HepG2 (cell line): Measurements from ENCODE around the gene TTC32. TPM values are rescaled to one million over a fixed set of nuclear protein-coding genes. Genes with fewer than 3 reads are reported as not detected.

ENCODE experiments used
- FOXP4 ChIP-seq: sonication (generic); formaldehyde crosslinking; IDR thresholded peaks from 2 replicates; pipeline ENCODE4 v1.4.0; 2020; ENCODE audit warnings: missing genetic modification reagents
- HNRNPL ChIP-seq: fragments of 200-400 bp; formaldehyde crosslinking; IDR thresholded peaks from 2 replicates; pipeline ENCODE4 v1.6.1; 2017; ENCODE audit warnings: mild to moderate bottlenecking, low read depth, low read length
- HNRNPUL1 ChIP-seq: fragments of 200-400 bp; formaldehyde crosslinking; IDR thresholded peaks from 2 replicates; pipeline ENCODE4 v1.6.1; 2017; ENCODE audit warnings: low read depth, mild to moderate bottlenecking, low read length, moderate library complexity
- SNAI1 ChIP-seq: sonication (generic); formaldehyde crosslinking; IDR thresholded peaks from 2 replicates; pipeline ENCODE4 v1.5.0; 2020; ENCODE audit warnings: mild to moderate bottlenecking, missing genetic modification reagents, borderline replicate concordance
- SNAPC4 ChIP-seq: sonication (generic); formaldehyde crosslinking; IDR thresholded peaks from 2 replicates; pipeline ENCODE4 v1.4.0; 2020; ENCODE audit warnings: mild to moderate bottlenecking, missing genetic modification reagents
- ZBTB40 ChIP-seq, 2 experiments: fragments of 450-650 bp in 1 of 2; sonication (generic) in 1 of 2; formaldehyde crosslinking in 1 of 2; IDR thresholded peaks; 2 replicates each; pipeline versions ENCODE4 v1.6.1 to v1.8.0; 2016 to 2022; ENCODE audit warnings: antibody characterized with exemption in 1 of 2, mild to moderate bottlenecking in 1 of 2, missing genetic modification reagents in 1 of 2
- ZBTB7A ChIP-seq: sonication (generic); formaldehyde crosslinking; IDR thresholded peaks from 2 replicates; pipeline ENCODE4 v1.8.0; 2022; ENCODE audit warnings: mild to moderate bottlenecking, missing genetic modification reagents
- ZNF564 ChIP-seq: sonication (generic); formaldehyde crosslinking; IDR thresholded peaks from 2 replicates; pipeline ENCODE4 v1.8.1; 2023; ENCODE audit warnings: mild to moderate bottlenecking, missing genetic modification reagents
- ZNF605 ChIP-seq: sonication (generic); formaldehyde crosslinking; IDR thresholded peaks from 2 replicates; pipeline ENCODE4 v1.8.0; 2022; ENCODE audit warnings: mild to moderate bottlenecking, missing genetic modification reagents
- ZNF660 ChIP-seq: sonication (generic); formaldehyde crosslinking; IDR thresholded peaks from 2 replicates; pipeline ENCODE4 v1.5.1; 2020; ENCODE audit warnings: mild to moderate bottlenecking, low read depth, missing genetic modification reagents, borderline replicate concordance
- ZNF777 ChIP-seq: sonication (generic); formaldehyde crosslinking; IDR thresholded peaks from 2 replicates; pipeline ENCODE4 v1.4.0; 2020; ENCODE audit warnings: missing genetic modification reagents
- polyA plus RNA-seq, 8 experiments: library from polyadenylated mRNA; depleted of rRNA in 3 of 8; stranded (reverse) in 7 of 8; unstranded in 1 of 8; fragments of >200 nt; fragmentation: Illumina TruSeq in 4 of 8; extraction: Trizol in 4 of 8; gene quantifications; 2 replicates each; pipeline versions ENCODE4 v1.2.1 to v1.2.3, GENCODE V29; 2011 to 2016; ENCODE audit warnings: low read depth in 4 of 8, missing spikeins in 1 of 8, mixed read lengths in 1 of 8; ENCODE audit not compliant: insufficient read depth in 1 of 8
- total RNA-seq, 5 experiments: library from RNA; depleted of rRNA; stranded (reverse); fragments of >200 nt; fragmentation: Illumina TruSeq; extraction: Trizol; gene quantifications; 2 replicates each; pipeline ENCODE4 v1.2.3, GENCODE V29; 2016; ENCODE audit warnings: low read depth in 1 of 5

TTC32 gene
- total and polyA plus RNA-seq, 2 of the 13 experiments (the other 11 are each of a cell fraction or from before 2014, with no cell fraction given) = 21.6 to 38.3 TPM

GRCh38 chr2:19863303-19864041 is 38.3 kb downstream of the TTC32 start (continued):
- TF ChIP-seq ZBTB40 (IDR thresholded peaks at IDR 0.05) = no peak
- TF ChIP-seq ZBTB40 (CRISPR knock-in tag; IDR thresholded peaks at IDR 0.05) = no peak
- no peak for TF ChIP-seq HNRNPUL1
- TF ChIP-seq ZNF564 = no peak
- TF ChIP-seq HNRNPL = peak; percentile 72; the same call in 1 of the 2 replicates
- no peak for TF ChIP-seq SNAPC4
- peak; percentile 21; the same call in 1 of the 2 replicates for TF ChIP-seq FOXP4
- TF ChIP-seq ZNF777 (CRISPR knock-in tag) = peak; percentile 60
- TF ChIP-seq ZBTB7A = 0 out of 2 replicates have a peak, but pooled peaks have one; percentile 20
- TF ChIP-seq ZNF605 (CRISPR knock-in tag) = peak; percentile 58; the same call in 1 of the 2 replicates
- no peak for TF ChIP-seq SNAI1
- no peak for TF ChIP-seq ZNF660 (CRISPR knock-in tag)
